SK-N-SH treated with all-trans-retinoic acid at 6 μM for 48 hours (cell line): Measurements from ENCODE around the gene TLR4.

ENCODE experiments used
- CREB5 ChIP-seq: fragments of 250-450 bp; sonication (Bioruptor Pico); IDR thresholded peaks from 2 replicates; pipeline ENCODE4 v1.5.1; 2020; ENCODE audit warnings: low read depth, mild to moderate bottlenecking, moderate library complexity
- SNAI2 ChIP-seq: fragments of 250-450 bp; sonication (Bioruptor Pico); IDR thresholded peaks from 2 replicates; pipeline ENCODE4 v1.5.0; 2020; ENCODE audit warnings: mild to moderate bottlenecking, moderate library complexity

- TF ChIP-seq SNAI2 (CRISPR knock-in tag), result no peak
- no peak for TF ChIP-seq CREB5 (CRISPR knock-in tag)
Observed at GRCh38 chr9:117679416-117679815, 24.8 kb upstream of the TLR4 start.
